ENCODE measurements around the gene GBP5.

GRCh38 chr1:89262643-89263042 lies 10.0 kb downstream of the GBP5 start:
- TF ChIP-seq CTCF (IDR thresholded peaks at IDR 0.05): no peak
- TF ChIP-seq POLR2A (IDR thresholded peaks at IDR 0.05): no peak
